Calu3 (cell line): ENCODE results near the gene CACNA1D. TPM values are rescaled to one million over a fixed set of nuclear protein-coding genes. Genes with fewer than 3 reads are reported as not detected.

ENCODE experiments used
- BruUV-seq: library from RNA; stranded (reverse); fragments of 400-500 nt; replicated peaks from 2 replicates; lab custom pipeline; 2021; lab: Mats Ljungman, UMichigan
- CTCF ChIA-PET: fragments of 300-600 bp; sonication (Branson Sonifier 250); formaldehyde crosslinking; loops from one replicate; lab custom pipeline; 2022; ENCODE audit warnings: antibody characterized with exemption; lab: Charles Lee
- DNase-seq: peaks from one replicate; pipeline ENCODE4 v3.0.0; 2022
- H3K27ac Mint-ChIP-seq: one replicate; pipeline ENCODE4 v1.8.0; 2022; ENCODE audit warnings: mixed read lengths; ENCODE audit not compliant: unreplicated experiment
- H3K27me3 Mint-ChIP-seq: one replicate; pipeline ENCODE4 v1.8.0; 2022; ENCODE audit warnings: mixed read lengths; ENCODE audit not compliant: unreplicated experiment
- H3K36me3 Mint-ChIP-seq: one replicate; pipeline ENCODE4 v1.8.0; 2022; ENCODE audit warnings: mild to moderate bottlenecking, moderate library complexity, mixed read lengths; ENCODE audit not compliant: insufficient read depth, unreplicated experiment
- H3K4me1 Mint-ChIP-seq: one replicate; pipeline ENCODE4 v1.8.0; 2022; ENCODE audit warnings: mild to moderate bottlenecking, low read depth, mixed read lengths; ENCODE audit not compliant: unreplicated experiment
- H3K4me3 Mint-ChIP-seq: one replicate; pipeline ENCODE4 v1.8.0; 2022; ENCODE audit warnings: mild to moderate bottlenecking, low read depth, moderate library complexity, mixed read lengths; ENCODE audit not compliant: unreplicated experiment
- H3K9me3 Mint-ChIP-seq: one replicate; pipeline ENCODE4 v1.8.0; 2022; ENCODE audit warnings: low read depth, mixed read lengths; ENCODE audit not compliant: unreplicated experiment
- intact Hi-C: fragments of 100-400 bp; cut with micrococcal nuclease; formaldehyde crosslinking; loops from one replicate; pipeline ENCODE4 v1.10.0; 2022; ENCODE audit not compliant: unreplicated experiment
- total RNA-seq: library from RNA; stranded (reverse); gene quantifications from 2 replicates; pipeline ENCODE4 v1.2.3, GENCODE V29; 2022
- TF ChIP-seq, protein P1 (sequence below): fragments of 200-600 bp; IDR thresholded peaks from one replicate; pipeline ENCODE4 v1.8.0; 2022; ENCODE audit warnings: antibody characterized with exemption; ENCODE audit not compliant: unreplicated experiment

CACNA1D gene
- total RNA-seq, 1 experiment from 2014 or later = 48.3 TPM

GRCh38 chr3:53649816-53650215, 155.4 kb downstream of the CACNA1D start:
- H3K36me3 Mint-ChIP-seq = peaks cover 9% of the 10 kb centered on the region
- H3K4me1 Mint-ChIP-seq = peaks cover 51% of the 10 kb centered on the region

DNA sequence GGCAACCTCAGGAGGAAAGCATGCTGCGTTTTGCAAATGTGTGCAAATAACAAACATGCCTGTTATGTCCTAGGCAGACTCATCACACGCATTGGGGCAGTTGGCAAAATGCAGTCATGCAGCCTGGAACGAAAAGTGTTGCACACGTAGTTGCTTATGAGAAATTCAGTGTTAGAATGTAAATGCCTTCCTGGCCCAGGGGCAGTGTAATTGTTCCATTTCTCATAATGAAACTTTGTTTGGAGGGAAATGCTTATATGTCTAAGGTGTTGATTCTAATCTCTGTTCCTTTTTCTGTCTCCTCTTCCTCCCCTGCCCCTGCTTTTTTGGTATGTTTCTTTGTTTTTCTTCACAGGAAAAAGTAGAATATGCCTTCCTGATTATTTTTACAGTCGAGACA, 156.0 kb downstream of the CACNA1D start:
- Mint-ChIP-seq H3K36me3 (peaks cover 9% of the 10 kb centered on the region), H3K9me3 (peaks cover 12% of the 10 kb centered on the region), H3K27ac (no peak overlapping the region), H3K4me1 (peaks cover 45% of the 10 kb centered on the region), H3K27me3 (no peaks in the 10 kb centered on the region), H3K4me3 (no peak overlapping the region)
- CTCF ChIA-PET = interaction anchor here (1.2 kb wide), 1 partner anchor 48 kb away, joined by 4 read pairs; no protein-coding TSS in a partner anchor
- no peak for DNase-seq
- BruUV-seq = no TSS peak
- intact Hi-C loops = no loop called here
- TF ChIP-seq, protein P1, sequence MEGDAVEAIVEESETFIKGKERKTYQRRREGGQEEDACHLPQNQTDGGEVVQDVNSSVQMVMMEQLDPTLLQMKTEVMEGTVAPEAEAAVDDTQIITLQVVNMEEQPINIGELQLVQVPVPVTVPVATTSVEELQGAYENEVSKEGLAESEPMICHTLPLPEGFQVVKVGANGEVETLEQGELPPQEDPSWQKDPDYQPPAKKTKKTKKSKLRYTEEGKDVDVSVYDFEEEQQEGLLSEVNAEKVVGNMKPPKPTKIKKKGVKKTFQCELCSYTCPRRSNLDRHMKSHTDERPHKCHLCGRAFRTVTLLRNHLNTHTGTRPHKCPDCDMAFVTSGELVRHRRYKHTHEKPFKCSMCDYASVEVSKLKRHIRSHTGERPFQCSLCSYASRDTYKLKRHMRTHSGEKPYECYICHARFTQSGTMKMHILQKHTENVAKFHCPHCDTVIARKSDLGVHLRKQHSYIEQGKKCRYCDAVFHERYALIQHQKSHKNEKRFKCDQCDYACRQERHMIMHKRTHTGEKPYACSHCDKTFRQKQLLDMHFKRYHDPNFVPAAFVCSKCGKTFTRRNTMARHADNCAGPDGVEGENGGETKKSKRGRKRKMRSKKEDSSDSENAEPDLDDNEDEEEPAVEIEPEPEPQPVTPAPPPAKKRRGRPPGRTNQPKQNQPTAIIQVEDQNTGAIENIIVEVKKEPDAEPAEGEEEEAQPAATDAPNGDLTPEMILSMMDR = no peak

More at GRCh38 chr3:53649816-53650215, 155.4 kb downstream of the CACNA1D start:
- intact Hi-C loops = no loop called here
- H3K27ac Mint-ChIP-seq = no peak overlapping the region
- no TSS peak for BruUV-seq
- H3K9me3 Mint-ChIP-seq = peaks cover 12% of the 10 kb centered on the region
- TF ChIP-seq, protein P1 = no peak
- H3K27me3 Mint-ChIP-seq = no peaks in the 10 kb centered on the region
- CTCF ChIA-PET = no interaction called here
- DNase-seq = no peak
- H3K4me3 Mint-ChIP-seq = no peak overlapping the region

DNA sequence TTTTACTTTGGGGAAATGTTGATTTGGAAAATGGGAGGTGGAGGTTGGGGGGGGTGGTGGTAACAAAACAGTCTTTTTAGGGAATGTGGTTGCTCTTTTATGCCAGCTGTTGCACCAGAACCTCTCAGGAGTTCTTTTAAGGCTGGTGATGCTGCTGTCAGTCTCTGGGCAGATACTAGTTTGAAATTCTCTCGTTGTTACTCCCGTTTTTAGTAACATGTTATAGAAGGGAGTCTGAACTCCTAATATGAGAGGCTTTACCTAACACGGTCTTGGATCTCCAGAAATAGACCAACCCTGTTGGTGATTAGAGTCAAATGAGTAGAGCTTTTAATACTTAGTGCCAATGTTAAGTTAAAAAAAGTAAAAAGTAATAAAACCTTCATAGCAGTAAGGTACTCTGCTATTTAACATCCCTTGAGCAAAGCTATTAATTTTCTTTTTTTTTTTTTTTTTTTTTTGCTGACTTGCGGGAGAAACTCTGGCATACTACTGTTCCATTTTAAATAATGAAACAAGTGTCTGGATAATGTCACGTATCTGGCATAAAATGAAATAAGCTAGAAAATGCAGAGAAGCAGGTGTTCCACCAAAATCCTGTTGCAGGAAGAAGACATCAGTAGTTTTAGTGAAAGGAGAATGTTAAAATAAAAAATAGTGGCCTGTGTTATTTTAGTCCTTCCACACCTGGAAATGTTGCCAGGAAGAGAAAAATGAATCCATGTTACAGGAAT, 156.7 kb downstream of the CACNA1D start:
- Mint-ChIP-seq H3K27me3 (no peaks in the 10 kb centered on the region), H3K4me1 (peaks cover 38% of the 10 kb centered on the region), H3K4me3 (no peak overlapping the region), H3K9me3 (peaks cover 12% of the 10 kb centered on the region), H3K27ac (no peak overlapping the region), H3K36me3 (peaks cover 9% of the 10 kb centered on the region)
- no peak for DNase-seq
- CTCF ChIA-PET = interaction anchor here (1.2 kb wide), 1 partner anchor 47 kb away, joined by 4 read pairs; no protein-coding TSS in a partner anchor
- BruUV-seq = no TSS peak
- TF ChIP-seq, protein P1 = no peak
- intact Hi-C loops = no loop called here

DNA sequence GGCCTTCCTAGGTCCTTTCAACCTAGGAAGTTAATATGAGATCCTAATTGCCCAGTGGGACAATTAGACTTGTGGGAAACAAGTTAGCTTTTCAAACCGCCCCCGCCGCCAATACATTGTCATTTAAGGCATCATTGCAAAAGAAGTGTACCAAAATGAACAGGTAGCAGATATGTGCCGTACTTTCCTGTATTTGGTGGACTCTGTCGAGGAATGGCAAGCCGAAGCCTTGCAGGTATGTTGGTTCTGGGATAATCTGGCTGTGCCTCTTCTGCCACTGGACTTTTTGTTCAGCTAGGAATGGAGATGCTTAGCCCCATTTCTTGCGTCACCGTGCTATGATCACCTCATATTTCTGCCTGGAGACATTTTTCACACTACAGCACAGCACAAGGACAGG, 157.5 kb downstream of the CACNA1D start:
- peaks cover 12% of the 10 kb centered on the region for H3K9me3 Mint-ChIP-seq
- intact Hi-C loops = no loop called here
- CTCF ChIA-PET = interaction anchor here (1.2 kb wide), 1 partner anchor 46 kb away, joined by 4 read pairs; no protein-coding TSS in a partner anchor
- no peak overlapping the region for H3K4me3 Mint-ChIP-seq
- H3K27me3 Mint-ChIP-seq = no peaks in the 10 kb centered on the region
- H3K4me1 Mint-ChIP-seq = peaks cover 30% of the 10 kb centered on the region
- TF ChIP-seq, protein P1 = no peak
- BruUV-seq = no TSS peak
- no peak overlapping the region for H3K27ac Mint-ChIP-seq
- DNase-seq = no peak
- peaks cover 9% of the 10 kb centered on the region for H3K36me3 Mint-ChIP-seq
